HG03378 (cell line): ENCODE data around the gene PPP2R1A.

ENCODE experiments used
- ATAC-seq: cut with Tn5 transposase; IDR thresholded peaks from one replicate; pipeline ENCODE4 v1.9.1; 2021; ENCODE audit warnings: mild to moderate bottlenecking, moderate library complexity; ENCODE audit not compliant: unreplicated experiment

The PPP2R1A gene

DNA sequence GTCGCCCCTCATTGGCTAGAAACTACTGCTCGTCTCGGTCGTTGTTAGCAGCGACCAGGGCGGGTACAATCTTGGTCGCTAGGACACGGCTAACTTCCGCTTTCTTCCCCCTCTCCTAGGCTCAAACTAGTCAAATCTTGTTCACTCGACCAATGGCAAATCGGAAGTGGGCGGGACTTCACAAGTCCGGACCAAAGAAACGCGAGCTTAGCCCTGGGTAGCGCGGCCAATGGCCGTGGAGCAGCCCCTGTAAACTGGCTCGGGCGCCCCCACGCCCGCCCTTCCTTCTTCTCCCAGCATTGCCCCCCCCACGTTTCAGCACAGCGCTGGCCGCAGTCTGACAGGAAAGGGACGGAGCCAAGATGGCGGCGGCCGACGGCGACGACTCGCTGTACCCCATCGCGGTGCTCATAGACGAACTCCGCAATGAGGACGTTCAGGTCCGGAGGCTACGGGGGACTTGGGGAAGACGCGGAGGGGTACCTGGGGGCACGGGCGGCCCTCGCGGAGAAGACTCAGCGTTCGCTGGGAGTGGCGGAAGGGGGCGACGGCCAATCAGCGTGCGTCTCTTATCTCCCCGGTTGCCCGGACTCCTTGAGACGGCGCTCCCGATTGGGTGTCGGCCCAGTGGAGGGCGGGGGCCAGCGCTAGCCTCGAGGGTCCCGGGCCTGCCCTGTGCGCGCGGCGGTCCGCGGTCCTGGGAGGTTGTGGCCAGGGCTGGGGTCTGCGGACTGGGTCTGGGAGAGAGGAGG lies at the start of gene PPP2R1A:
Gene PPP2R1A (plus strand): TSS at position 318 of the 752 bp plus-strand sequence. CDS start 45 bp downstream, at position 363.
- peak; percentile 91 for ATAC-seq

DNA sequence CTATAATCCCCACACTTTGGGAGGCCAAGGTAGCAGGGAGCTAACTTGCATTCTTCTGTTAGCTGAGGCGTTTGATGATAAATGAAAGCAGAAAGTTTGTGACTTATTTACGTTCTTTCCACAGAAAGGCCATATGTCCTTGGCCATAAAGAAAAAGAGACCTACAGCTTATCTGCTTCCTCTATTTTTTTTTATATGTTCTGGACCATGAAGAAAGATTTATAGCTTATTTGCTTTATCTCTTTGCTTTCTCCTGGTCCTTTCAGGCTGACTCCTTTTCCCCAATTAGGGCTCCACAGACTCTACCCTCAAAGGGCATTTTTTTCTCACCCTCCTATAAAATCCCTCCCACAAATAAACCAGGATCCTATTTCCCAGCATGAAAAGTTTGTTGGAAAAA lies 48.6 kb upstream of the PPP2R1A start:
- no peak for ATAC-seq

DNA sequence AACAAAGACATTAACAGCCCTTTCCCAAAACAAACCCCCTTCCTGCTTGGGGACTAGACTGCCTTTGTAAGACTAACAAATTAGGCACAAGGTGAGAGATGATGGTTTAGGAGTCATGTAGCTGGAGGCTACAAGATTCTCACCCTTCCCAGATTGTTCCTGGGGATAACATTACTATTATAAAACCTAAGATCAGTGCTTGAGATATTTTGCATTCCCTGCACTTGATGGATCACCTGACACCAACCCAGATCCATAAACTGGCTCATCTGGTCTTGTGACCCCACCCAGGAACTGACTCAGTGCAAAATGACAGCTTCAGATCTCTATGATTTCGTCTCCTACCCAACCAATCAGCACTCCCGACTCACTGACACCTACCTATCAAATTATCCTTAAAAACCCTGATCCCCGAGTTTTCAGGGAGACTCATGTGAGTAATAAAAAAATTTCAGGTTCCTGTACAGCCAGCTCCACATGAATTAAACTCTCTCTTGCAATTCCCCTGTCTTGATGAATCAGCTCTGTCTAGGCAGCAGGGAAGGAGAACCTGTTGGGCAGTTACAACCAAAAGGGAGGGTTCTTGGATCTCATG lies 47.8 kb upstream of the PPP2R1A start:
- no peak for ATAC-seq

DNA sequence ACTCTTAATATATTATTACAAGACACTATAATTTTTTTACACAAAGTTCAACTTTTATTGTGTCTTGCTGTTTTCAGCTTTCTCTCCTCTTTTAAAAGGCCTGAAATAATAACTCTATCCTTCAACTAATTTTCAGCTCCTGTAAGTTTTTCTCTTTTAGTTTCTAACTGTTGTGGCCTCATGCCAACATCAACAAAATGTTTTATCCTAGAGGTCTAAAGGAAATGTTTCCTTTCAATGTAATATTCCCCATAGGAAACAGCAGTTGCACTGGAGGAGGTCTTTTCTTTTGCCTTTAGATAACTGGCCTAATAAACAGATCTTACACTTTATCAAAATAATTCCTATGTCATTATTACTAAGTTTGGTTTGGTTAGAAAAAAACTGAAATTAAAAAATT lies 41.6 kb upstream of the PPP2R1A start:
- no peak for ATAC-seq

DNA sequence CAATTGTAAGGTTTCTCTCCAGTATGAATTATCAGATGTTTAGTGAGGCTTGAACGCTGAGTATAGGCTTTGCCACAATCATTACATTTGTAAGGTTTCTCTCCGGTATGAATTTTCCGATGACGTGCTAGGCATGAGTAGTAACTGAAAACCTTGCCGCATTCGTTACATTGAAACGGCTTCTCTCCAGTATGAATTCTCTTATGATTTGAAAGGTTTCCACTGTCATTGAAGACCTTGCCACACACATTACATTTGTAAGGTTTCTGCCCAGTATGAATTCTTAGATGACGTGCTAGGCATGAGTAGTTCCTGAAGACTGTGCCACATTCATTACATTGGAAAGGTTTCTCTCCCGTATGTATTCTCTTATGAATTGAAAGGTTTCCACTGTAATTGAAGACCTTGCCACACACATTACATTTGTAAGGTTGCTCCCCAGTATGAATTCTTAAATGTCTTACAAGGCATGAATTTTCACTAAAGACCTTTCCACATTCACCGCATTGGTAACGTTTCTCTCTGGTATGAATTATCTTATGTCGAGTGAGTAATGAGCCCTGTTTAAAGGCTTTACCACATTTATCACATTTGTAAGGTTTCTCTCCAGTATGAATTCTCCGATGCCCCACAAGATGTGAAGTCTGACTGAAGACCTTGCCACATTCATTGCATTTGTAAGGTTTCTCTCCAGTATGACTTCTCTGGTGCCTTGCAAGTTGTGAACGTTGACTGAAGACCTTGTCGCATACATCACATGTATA lies 34.1 kb upstream of the PPP2R1A start:
- no peak for ATAC-seq

DNA sequence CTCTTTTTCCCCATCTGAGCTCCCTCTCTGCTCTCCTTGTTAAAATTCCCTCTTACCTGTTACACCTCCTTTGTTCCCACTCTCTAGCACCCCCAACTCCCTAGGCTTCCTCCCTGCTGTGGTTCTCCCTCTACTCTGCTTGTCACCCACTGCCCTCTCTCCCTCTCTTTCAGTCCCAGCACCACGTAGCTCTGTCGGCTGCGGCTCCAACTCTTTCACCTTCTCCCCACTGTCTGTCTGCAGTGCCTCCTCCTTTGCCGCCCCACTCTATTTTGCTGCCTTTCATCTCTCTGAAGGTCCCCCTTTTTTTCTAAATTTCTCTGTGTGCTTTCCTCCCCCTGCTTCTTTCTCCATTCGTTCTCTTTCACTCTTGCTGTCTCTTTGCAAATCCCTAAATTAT lies 19.5 kb upstream of the PPP2R1A start:
- ATAC-seq: no peak

DNA sequence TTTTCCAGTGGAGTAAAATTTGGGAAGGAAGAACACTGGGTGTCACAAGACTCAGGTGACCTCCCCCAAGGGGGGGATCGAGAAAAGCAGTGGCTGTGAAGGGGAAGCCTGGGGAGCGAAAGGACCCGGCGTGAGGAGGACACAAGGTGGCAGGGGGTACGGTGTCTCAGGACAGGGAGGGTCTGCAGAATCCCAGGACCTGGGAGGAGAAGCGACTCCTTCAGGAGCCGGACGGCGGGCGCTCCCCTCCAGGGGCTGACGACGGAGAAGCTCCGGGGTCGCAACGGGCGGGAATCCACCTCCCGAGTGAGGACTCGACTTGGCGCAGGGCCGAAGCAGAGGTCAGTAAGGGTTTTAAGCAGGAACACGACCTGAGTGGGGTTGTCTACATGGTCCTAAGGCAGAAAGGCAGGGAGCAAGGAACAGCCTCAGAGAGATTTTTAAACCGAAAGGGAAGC lies 19.0 kb upstream of the PPP2R1A start:
- no peak for ATAC-seq

DNA sequence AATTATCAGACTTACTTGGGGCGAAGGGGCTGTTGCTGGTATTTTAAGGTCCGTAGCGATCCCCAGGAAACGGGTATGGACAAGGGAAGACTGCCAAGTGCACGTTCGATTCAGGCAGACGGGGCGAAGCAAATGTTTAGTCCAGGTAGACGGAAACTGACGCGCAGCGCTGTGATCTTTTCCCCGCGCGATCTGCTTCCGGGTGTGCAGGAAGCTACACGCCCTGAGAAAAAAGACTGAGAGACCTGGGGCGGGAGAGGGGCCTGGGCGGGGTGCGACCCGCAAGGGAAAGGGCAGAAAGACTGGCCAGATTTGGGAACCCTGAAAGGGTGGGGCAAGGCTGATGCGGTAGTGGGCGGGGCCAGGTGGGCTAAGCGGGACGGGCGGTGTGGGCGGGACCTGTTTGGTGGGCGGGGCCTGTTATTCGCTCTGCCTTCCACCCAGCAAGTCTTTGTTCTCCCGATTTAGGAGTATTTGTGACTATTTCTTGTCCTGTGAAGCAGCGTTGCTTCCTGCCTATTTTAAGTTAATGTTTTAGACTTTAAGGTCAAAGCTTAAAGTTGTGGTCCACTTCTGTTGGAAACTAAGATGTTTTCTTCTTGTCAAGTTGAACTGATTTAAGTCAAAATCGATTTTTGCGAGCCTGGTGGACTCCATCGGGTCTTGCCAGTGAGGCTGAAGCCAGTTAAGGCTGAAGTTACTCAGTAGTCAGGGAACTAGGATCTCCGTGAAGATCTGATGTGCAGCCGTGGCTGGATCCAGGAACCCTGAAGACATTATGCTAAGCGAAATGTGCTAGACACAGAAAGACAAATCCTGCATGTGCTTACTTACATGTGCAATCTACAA lies 18.3 kb upstream of the PPP2R1A start, which contains the start of gene ZNF836:
Gene ZNF836 (minus strand): TSS at position 301 of the 849 bp plus-strand sequence. CDS start 3,549 bp downstream, outside the sequence.
- no peak for ATAC-seq

DNA sequence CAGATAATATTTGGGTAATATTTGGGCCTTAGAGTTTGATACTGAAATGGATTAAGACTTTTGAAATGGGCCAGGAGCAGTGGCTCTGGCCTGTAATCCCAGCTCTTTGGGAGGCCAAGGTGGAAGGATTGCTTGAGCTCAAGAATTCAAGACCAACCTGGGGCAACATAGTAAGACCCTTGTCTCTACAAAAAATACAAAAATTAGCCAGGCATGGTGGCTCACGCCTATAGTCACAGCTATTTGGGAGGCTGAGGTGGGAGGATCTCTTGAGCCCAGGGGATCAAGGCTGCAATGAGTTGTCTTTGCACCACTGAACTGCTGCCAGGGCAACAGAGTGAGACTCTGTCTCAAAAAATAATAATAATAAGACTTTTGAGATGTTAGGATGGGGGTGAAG lies 17.5 kb upstream of the PPP2R1A start:
- ATAC-seq: no peak

DNA sequence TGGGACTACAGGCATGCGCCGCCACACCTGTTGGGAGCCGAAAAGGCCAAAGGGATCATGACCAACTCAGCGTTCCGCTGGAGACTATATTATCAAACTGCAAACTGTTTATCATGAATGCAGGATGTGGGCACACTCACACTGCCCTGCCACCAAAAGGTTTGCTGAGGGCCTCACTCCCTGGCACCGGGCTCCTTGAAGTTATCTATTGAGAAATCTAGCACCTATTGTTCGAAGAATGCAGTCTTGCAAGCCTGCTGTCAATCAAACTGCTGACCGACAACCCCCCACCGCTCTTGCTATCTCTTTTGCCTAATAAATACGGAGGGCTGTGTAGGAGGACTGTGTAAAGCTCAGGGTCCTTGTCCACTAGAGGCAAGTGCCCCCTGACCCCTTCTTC lies 13.3 kb upstream of the PPP2R1A start:
- no peak for ATAC-seq

DNA sequence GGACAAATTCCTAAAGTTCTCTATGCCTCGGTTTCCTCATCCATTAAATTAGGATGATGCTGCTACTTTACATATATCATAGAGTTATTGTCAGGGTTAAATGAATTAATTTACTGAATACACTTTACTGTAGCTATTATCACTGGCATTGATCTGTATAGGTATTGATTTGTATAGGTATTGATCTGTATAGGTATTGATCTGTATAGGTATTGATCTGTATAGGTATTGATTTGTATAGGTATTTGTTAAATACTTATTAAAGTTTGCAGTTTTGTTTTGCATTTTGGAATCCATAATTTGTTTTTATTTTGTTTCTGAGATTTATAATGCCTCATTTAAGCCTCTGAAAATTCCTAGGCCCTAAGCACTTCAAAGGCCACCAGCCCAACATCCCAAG lies 2.4 kb upstream of the PPP2R1A start:
- ATAC-seq: no peak

DNA sequence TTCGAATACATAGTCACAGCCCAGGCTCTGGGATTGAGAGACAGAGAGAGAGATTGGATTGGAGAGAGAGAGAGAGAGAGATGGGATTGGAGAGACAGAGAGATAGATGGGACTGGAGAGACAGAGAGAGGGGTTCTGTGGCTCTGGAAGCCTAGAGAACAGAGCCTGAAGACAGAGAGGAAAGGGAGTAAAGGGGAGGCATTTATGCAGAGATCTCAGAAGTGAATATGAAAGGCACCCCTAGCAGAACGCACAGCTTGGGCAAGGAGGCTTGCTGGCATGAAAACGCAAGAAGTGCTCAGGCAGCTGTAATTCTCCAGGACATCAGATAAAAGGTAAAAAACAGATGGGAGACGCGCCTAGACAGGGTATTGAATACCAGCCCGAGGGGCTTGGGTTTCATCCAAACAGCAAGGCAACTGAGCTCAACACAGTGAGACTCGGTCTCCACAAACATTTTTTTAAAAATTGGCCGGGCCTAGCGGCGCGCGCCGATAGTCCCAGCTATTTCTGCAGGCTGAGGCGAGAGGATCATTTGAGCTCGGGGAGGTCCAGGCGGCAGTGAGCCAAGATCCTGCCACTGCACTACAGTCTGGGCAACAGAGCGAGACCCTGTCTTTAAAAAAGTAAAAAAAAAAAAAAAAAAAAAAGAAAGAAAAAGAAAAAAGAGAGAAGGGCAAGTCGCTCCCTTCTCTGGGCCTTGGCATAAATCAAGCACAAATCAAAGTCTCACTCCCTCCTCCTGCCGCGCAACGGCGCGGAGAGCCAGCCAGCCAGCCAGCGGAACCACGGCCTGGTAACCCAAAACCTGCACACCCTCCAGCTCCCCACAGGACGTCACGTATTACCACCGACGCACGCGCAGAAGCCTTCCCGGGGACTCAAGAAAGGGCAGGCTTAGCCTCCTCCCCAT lies 774 bp upstream of the PPP2R1A start:
- no peak for ATAC-seq

DNA sequence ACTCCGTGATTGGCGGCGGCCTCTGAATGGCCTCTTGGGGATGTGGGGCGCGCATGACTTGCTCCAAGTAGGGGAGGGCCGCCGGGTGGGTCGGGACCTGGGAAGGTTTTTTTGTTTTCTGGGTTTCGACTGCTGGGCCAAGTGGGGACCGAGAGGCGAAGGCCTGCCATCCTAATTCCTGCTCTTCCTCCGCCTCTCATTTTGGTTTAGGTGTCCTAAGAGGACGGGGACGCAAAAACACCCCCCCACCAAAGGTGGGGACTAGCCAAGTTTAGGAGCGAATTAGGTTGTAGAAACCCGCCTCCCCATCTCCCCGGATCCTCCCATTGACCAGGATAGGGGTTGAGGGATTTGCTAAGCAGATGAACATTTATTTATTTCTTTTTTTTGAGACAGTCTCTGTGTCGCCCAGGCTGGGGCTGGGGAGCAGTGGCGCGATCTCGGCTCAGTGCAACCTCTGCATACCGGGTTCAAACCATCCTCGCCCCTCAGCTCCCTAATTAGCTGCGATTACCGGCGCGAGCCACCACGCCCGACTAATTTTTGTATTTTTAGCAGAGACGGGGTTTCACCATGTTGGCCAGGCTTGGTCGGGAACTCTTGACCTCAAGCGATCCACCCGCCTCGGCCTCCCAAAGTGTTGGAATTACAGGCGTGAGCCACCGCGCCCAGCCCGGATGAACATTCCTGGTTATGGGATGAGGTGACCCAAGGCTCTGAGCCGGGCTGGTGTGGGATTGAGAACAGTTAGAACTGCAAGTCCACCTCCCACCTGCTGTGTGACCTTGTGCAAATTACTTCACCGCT lies 838 bp downstream of the PPP2R1A start:
- no peak for ATAC-seq

DNA sequence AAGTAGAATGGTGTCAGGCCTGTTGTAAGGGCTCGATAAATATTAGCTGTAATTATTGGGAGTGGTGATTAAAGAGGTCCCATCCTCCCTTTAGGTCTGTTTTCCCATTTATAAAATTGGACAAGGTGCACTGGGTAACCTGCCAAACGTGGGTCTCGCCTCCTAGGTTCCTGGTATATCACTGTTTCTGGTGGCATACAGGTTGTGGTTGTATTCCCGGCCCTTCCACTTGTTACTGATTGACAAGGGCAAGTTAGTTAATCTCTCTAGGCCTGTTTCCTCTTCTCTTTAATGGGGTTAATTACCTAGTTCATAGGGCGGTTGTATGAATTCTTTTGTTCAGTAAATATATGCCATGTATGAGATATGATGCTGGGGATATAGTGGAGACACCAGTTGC lies 1.5 kb downstream of the PPP2R1A start:
- ATAC-seq: no peak

DNA sequence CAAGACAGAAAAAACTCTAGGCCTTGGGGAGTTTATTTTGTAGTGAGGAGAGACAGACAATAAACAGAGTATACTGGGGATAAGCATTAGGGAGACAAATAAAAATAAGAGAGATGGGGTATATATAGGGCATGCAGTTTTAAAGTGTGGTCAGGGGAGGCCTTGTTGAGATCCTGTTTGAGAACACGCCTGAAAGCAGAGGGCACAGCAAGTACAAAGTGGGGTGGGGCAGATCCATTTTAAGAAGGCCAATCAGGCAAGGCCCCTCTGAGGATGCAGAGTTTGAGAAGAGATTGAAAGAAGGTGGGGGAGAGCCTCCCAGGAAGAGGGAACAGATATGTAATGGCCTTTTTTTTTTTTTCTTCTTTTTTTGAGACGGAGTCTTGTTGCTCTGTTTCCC lies 2.1 kb downstream of the PPP2R1A start:
- ATAC-seq: no peak

DNA sequence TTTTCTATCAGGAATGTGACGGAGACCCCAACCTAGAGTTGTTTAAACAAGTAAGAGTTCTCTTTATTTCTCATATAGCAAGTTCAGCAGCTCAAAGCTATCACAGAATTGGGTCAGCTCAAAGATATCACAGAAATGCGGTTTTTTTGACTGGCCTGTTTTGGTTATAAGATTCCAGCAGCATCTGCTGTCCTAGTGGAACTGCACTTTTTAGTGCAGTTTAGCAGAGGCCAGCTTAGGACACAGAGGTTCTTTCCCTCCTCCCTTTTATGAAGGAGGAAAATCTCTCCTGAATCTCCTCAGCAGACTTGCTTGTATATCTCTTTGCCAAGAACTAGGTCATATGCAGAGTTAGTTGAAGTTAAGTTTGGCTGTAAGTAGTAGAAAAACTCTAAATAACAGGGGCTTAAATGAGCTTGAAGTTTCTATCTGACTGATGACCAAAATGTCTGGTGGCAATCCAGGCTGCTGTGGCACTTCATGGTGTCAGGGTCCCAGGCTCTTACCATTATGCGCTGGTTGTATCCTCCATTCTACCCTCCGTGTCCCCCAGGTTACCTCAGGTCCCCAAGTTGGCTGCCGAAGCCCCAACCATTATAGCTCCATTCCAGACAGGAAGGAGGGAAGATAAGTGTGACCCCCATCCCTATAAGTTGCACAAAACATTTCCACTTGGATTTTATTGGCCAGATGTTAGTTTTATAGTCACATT lies 6.6 kb downstream of the PPP2R1A start:
- ATAC-seq: no peak

DNA sequence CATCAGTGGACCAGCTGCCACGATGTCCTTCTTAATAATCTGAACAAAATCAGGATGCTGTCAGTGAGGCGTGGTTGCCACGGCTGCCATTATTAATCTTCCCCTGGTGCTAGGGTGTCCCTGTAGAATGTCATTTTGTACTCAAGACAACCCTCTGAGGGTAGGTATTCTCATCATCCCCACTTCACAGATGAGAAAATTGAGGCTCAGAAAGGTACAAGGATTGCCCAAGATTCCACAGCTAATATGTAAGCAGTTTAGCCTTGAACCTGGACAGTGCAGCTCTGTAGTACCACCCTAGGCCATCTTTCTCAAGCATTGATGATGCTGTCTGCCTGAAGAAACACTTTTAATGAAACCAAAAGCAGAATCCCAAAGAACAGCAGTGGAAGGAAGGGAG lies 8.1 kb downstream of the PPP2R1A start:
- no peak for ATAC-seq

DNA sequence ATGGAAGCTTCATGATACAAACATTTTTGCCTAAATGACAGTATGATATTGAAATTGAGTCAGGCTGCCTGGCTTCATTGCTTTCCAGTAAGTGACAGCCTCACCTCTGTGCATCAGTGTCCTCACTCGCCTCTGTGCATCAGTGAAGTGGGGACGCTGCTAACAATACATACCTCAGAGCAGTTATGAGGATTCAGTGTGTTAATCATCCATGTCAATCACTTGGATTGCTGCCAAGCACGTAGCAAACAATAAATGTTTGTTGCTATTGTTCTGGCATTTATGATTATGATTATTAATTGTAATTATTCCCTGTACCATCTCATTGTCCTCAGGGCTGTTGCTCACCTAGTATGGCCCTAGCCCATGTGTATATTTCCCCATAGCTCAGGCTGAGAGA lies 8.8 kb downstream of the PPP2R1A start:
- ATAC-seq: no peak
